K562 (cell line): Measurements from ENCODE around the gene C2CD2L. TPM values are rescaled to one million over a fixed set of nuclear protein-coding genes. Genes with fewer than 3 reads are reported as not detected.

ENCODE experiments used
- ATF1 ChIP-seq, 2 experiments: fragments of 450-650 bp in 1 of 2; IDR thresholded peaks; 2 replicates each; pipeline ENCODE4 v1.6.1; 2016; ENCODE audit warnings: missing compliant biosample characterization in 1 of 2, missing genetic modification characterization in 1 of 2
- C11orf30 ChIP-seq: fragments of 450-650 bp; IDR thresholded peaks from 2 replicates; pipeline ENCODE4 v1.6.1; 2016; ENCODE audit warnings: low read depth, mild to moderate bottlenecking
- CREM ChIP-seq: IDR thresholded peaks from 2 replicates; pipeline ENCODE4 v1.6.1; 2014; ENCODE audit warnings: antibody characterized with exemption, low read depth
- HEY1 ChIP-seq: fragments of 250-450 bp; sonication (Bioruptor Pico); IDR thresholded peaks from 2 replicates; pipeline ENCODE4 v1.5.0; 2020; ENCODE audit warnings: mild to moderate bottlenecking, moderate library complexity, borderline replicate concordance
- HMGN3 ChIP-seq: IDR thresholded peaks from 2 replicates; pipeline ENCODE4 v1.6.1; 2011; ENCODE audit warnings: borderline replicate concordance, low read depth, mild to moderate bottlenecking, mixed read lengths, low read length; ENCODE audit not compliant: insufficient read length; ENCODE audit errors: extremely low read depth
- PHF8 ChIP-seq: fragments of 200-600 bp; sonication (generic); IDR thresholded peaks from 2 replicates; pipeline ENCODE4 v1.6.1; 2012; ENCODE audit warnings: mixed run types, mild to moderate bottlenecking, inconsistent platforms, low read length, moderate library complexity, borderline replicate concordance
- RFX1 ChIP-seq: fragments of 450-650 bp; IDR thresholded peaks from 2 replicates; pipeline ENCODE4 v1.6.1; 2016; ENCODE audit warnings: mild to moderate bottlenecking, moderate library complexity
- SNRNP70 ChIP-seq: fragments of 200-400 bp; formaldehyde crosslinking; optimal IDR thresholded peaks from 2 replicates; pipeline ENCODE3; 2017; ENCODE audit warnings: low read depth, low read length
- SP2 ChIP-seq: IDR thresholded peaks from 2 replicates; pipeline ENCODE4 v1.6.1; 2011; ENCODE audit warnings: mild to moderate bottlenecking, low read depth, low read length, moderate library complexity; ENCODE audit not compliant: poor library complexity, severe bottlenecking; ENCODE audit errors: extremely low read depth
- STAG1 ChIP-seq: sonication (generic); formaldehyde crosslinking; IDR thresholded peaks from 2 replicates; pipeline ENCODE4 v1.5.0; 2020; ENCODE audit warnings: missing genetic modification reagents, borderline replicate concordance
- TEAD1 ChIP-seq, 2 experiments: fragments of 450-650 bp in 1 of 2; sonication (generic) in 1 of 2; formaldehyde crosslinking; IDR thresholded peaks; 2 replicates each; pipeline versions ENCODE4 v1.4.0 to v1.8.0; 2020 to 2022; ENCODE audit warnings: mild to moderate bottlenecking in 2 of 2, missing genetic modification reagents in 1 of 2
- THRAP3 ChIP-seq: fragments of 450-650 bp; IDR thresholded peaks from 2 replicates; pipeline ENCODE4 v1.6.1; 2016; ENCODE audit warnings: mild to moderate bottlenecking, inconsistent platforms, borderline replicate concordance
- ZNF23 ChIP-seq: fragments of 250-450 bp; sonication (Bioruptor Pico); IDR thresholded peaks from 2 replicates; pipeline ENCODE4 v1.4.0; 2020; ENCODE audit warnings: mild to moderate bottlenecking
- ZNF436 ChIP-seq: fragments of 250-450, 450-650 bp; sonication (Bioruptor Pico); formaldehyde crosslinking; IDR thresholded peaks from 2 replicates; pipeline ENCODE4 v1.7.0; 2020; ENCODE audit warnings: mild to moderate bottlenecking
- polyA plus RNA-seq, 8 experiments: library from polyadenylated mRNA; depleted of rRNA in 4 of 8; stranded (reverse) in 5 of 8; unstranded in 3 of 8; fragments of >200 nt; fragmentation: Nextera tagmentation in 2 of 8; fragmentation: Illumina TruSeq in 1 of 8; extraction: Ambion mirVana in 2 of 8; extraction: Trizol in 1 of 8; gene quantifications; 2 replicates each; pipeline versions ENCODE4 v1.2.1 to v1.2.3, GENCODE V29; 2011 to 2014; ENCODE audit warnings: inconsistent platforms in 1 of 8, missing spikeins in 1 of 8
- total RNA-seq, 7 experiments: library from RNA; depleted of rRNA in 6 of 7; stranded (reverse); fragments of >200 nt in 6 of 7; fragmentation: Illumina TruSeq in 2 of 7; extraction: Trizol in 2 of 7; gene quantifications; 2 replicates each; pipeline versions ENCODE4 v1.2.1 to v1.2.3, GENCODE V29; 2011 to 2021; ENCODE audit warnings: low replicate concordance in 1 of 7
- TF ChIP-seq, protein P1 (sequence below): sonication (generic); formaldehyde crosslinking; IDR thresholded peaks from 2 replicates; pipeline ENCODE4 v1.8.0; 2023; ENCODE audit warnings: mild to moderate bottlenecking, missing genetic modification reagents
- TF ChIP-seq, protein P2 (sequence below): fragments of 250-450 bp; sonication (Bioruptor Pico); IDR thresholded peaks from 2 replicates; pipeline ENCODE4 v1.5.0; 2021
- TF ChIP-seq, protein P3 (sequence below): sonication (generic); formaldehyde crosslinking; IDR thresholded peaks from 2 replicates; pipeline ENCODE4 v1.8.0; 2022; ENCODE audit warnings: missing genetic modification reagents, mild to moderate bottlenecking, borderline replicate concordance
- TF ChIP-seq, protein P4 (sequence below): fragments of 450-650 bp; IDR thresholded peaks from 2 replicates; pipeline ENCODE4 v1.6.1; 2017; ENCODE audit warnings: mild to moderate bottlenecking, moderate library complexity
- TF ChIP-seq, protein P5 (sequence below): sonication (generic); formaldehyde crosslinking; IDR thresholded peaks from 2 replicates; pipeline ENCODE4 v1.8.0; 2022; ENCODE audit warnings: mild to moderate bottlenecking, missing genetic modification reagents

The C2CD2L gene
- total and polyA plus RNA-seq, 9 of the 15 experiments (the other 6 are each of a cell fraction or from before 2014, with no cell fraction given), result 0.66 to 41.2 (median 14.8) TPM

DNA sequence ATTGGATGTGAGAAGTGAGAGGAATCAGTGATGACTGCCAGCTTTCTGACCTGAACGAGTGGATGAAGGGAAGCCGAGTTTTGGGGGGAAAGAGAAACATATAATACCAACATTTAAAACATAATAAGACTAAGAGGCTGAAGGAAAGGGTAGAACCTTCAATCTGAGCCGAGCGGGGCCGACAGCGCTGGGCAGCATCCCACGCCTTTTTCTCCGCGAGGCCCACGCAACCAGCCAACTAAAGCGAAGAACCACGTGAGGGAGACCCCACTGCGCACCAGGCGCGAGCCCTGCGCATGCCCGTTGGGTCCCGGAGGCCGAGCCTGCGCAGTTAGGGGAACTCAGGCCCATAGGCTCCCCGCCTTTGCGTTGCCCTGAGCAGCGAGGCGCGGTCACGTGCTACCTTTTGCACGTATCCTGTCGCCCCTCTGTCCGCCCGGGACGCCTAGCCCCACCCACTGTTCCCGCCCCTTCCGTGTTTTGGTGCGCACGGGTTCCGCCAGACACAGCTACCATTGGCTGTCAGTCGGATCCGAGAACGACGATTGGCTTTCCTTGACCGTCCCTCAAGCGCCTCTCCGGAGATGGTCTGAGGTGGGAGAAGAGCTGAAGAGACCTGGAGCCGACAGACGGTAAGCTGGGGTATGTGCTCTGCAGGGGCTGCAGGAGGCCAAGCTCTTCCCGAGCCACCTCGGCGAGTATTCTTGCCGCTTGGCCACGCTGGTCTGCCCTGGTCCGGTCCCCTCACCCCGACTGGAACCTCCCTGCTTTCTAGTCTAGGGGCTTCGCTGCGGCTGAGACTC lies 14.1 kb downstream of the C2CD2L start, which contains the start of gene HINFP (continued):
- TF ChIP-seq SP2 (peak; percentile 73), TEAD1 (CRISPR knock-in tag; IDR thresholded peaks at IDR 0.05) (peak in 1 of 2 experiments; percentile 46; a peak in 1 of 4 replicates), ZNF436 (CRISPR knock-in tag) (no peak), HMGN3 (peak; percentile 36), CREM (peak; percentile 24), THRAP3 (no peak), C11orf30 (peak; percentile 54), SNRNP70 (no peak), ZNF23 (CRISPR knock-in tag) (no peak), RFX1 (peak; percentile 93), STAG1 (CRISPR knock-in tag) (no peak), HEY1 (CRISPR knock-in tag) (0 out of 2 replicates have a peak, but pooled peaks have one; percentile 59), PHF8 (peak; percentile 86; the same call in 1 of the 2 replicates), ATF1 (CRISPR knock-in tag; IDR thresholded peaks at IDR 0.05) (no peak), ATF1 (tag; IDR thresholded peaks at IDR 0.05) (peak; percentile 84)
- TF ChIP-seq, protein P1, sequence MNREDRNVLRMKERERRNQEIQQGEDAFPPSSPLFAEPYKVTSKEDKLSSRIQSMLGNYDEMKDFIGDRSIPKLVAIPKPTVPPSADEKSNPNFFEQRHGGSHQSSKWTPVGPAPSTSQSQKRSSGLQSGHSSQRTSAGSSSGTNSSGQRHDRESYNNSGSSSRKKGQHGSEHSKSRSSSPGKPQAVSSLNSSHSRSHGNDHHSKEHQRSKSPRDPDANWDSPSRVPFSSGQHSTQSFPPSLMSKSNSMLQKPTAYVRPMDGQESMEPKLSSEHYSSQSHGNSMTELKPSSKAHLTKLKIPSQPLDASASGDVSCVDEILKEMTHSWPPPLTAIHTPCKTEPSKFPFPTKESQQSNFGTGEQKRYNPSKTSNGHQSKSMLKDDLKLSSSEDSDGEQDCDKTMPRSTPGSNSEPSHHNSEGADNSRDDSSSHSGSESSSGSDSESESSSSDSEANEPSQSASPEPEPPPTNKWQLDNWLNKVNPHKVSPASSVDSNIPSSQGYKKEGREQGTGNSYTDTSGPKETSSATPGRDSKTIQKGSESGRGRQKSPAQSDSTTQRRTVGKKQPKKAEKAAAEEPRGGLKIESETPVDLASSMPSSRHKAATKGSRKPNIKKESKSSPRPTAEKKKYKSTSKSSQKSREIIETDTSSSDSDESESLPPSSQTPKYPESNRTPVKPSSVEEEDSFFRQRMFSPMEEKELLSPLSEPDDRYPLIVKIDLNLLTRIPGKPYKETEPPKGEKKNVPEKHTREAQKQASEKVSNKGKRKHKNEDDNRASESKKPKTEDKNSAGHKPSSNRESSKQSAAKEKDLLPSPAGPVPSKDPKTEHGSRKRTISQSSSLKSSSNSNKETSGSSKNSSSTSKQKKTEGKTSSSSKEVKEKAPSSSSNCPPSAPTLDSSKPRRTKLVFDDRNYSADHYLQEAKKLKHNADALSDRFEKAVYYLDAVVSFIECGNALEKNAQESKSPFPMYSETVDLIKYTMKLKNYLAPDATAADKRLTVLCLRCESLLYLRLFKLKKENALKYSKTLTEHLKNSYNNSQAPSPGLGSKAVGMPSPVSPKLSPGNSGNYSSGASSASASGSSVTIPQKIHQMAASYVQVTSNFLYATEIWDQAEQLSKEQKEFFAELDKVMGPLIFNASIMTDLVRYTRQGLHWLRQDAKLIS (CRISPR knock-in tag), result 0 out of 2 replicates have a peak, but pooled peaks have one; percentile 77
- TF ChIP-seq, protein P2, sequence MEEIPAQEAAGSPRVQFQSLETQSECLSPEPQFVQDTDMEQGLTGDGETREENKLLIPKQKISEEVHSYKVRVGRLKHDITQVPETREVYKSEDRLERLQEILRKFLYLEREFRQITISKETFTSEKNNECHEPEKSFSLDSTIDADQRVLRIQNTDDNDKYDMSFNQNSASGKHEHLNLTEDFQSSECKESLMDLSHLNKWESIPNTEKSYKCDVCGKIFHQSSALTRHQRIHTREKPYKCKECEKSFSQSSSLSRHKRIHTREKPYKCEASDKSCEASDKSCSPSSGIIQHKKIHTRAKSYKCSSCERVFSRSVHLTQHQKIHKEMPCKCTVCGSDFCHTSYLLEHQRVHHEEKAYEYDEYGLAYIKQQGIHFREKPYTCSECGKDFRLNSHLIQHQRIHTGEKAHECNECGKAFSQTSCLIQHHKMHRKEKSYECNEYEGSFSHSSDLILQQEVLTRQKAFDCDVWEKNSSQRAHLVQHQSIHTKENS (CRISPR knock-in tag), result no peak
- TF ChIP-seq, protein P3, sequence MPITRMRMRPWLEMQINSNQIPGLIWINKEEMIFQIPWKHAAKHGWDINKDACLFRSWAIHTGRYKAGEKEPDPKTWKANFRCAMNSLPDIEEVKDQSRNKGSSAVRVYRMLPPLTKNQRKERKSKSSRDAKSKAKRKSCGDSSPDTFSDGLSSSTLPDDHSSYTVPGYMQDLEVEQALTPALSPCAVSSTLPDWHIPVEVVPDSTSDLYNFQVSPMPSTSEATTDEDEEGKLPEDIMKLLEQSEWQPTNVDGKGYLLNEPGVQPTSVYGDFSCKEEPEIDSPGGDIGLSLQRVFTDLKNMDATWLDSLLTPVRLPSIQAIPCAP (CRISPR knock-in tag), result peak; percentile 72; the same call in 1 of the 2 replicates
- TF ChIP-seq, protein P4, sequence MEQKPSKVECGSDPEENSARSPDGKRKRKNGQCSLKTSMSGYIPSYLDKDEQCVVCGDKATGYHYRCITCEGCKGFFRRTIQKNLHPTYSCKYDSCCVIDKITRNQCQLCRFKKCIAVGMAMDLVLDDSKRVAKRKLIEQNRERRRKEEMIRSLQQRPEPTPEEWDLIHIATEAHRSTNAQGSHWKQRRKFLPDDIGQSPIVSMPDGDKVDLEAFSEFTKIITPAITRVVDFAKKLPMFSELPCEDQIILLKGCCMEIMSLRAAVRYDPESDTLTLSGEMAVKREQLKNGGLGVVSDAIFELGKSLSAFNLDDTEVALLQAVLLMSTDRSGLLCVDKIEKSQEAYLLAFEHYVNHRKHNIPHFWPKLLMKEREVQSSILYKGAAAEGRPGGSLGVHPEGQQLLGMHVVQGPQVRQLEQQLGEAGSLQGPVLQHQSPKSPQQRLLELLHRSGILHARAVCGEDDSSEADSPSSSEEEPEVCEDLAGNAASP, result no peak
- TF ChIP-seq, protein P5, sequence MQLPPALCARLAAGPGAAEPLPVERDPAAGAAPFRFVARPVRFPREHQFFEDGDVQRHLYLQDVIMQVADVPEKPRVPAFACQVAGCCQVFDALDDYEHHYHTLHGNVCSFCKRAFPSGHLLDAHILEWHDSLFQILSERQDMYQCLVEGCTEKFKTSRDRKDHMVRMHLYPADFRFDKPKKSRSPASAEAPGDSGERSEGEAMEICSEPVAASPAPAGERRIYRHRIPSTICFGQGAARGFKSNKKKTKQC, result peak; percentile 81; the same call in 1 of the 2 replicates
